Measurements from ENCODE around the gene NLRC3.
A peak's percentile ranks its signal among the peaks of the same experiment; 100 is the strongest.
"Not testable (repeated sequence)": the region's sequence is repeated elsewhere in the genome, so short reads cannot be mapped to it uniquely, and the experiment has no call there.

Gene NLRC3

DNA sequence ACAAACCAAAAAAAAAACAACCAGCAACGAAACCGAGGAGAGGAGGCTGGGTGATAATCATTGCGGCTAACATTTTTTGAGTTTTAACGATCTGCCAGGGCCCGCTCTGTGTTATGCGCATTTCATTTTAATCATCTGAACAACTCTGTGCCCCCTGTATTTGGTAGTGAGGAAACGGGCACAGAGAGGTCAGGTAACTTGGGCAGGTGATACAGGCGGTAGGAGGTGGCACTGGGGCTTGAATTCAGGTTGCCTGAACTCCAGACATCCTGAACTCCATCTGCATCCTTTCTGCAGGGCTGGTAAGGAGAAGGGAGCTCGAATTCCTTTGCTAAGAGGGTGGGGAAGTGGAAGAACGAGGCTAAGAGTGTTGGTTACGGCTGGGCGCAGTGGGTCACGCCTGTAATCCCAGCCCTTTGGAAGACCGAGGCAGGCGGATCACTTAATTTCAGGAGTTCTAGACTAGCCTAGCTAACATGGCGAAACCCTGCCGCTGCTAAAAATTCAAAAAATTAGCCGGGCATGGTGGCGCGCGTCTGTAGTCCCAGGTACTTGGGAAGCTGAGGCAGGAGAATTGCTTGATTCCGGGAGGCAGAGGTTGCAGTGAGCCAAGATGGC is 75.3 kb downstream of the NLRC3 start:
- no peak overlapping the region for H2BK120ac ChIP-seq (ENCODE audit: low read depth, low read length)
- no peak overlapping the region for H2AK5ac ChIP-seq (ENCODE audit: low read length)
- no peaks in the 10 kb centered on the region for H3K79me1 ChIP-seq (ENCODE audit: low read length)
- no peak overlapping the region for H4K5ac ChIP-seq (ENCODE audit: low read length)
- H3K4me2 ChIP-seq (ENCODE audit: low read length) = no peak overlapping the region
- H3K79me2 ChIP-seq (ENCODE audit: control insufficient read depth, insufficient read depth, low read length) = no peaks in the 10 kb centered on the region
- no peak overlapping the region for H2BK15ac ChIP-seq (replicated peaks; ENCODE audit: low read depth)
- H3K27ac ChIP-seq (ENCODE audit: low read depth, low read length) = no peak overlapping the region
- peaks cover 2% of the 10 kb centered on the region for H3K4me1 ChIP-seq (ENCODE audit: control insufficient read depth, low read depth, low read length)
- H3K27me3 ChIP-seq (ENCODE audit: insufficient read depth, low read length, poor library complexity) = no peaks in the 10 kb centered on the region
- no peak overlapping the region for H3K4ac ChIP-seq (ENCODE audit: low read depth, low read length)
- H3K56ac ChIP-seq (ENCODE audit: low read length) = peak overlapping the region; percentile 50
- H4K8ac ChIP-seq (ENCODE audit: low read depth, low read length) = no peak overlapping the region
- no peak overlapping the region for H3K4me3 ChIP-seq (ENCODE audit: low read length)
- peak overlapping the region; percentile 84 for H3K9ac ChIP-seq (ENCODE audit: low read length)
- DNase-seq = no peak
- H3K23ac ChIP-seq (ENCODE audit: low read length) = no peak overlapping the region
- WGBS (ENCODE audit: extremely low coverage, insufficient coverage, low lambda C conversion rate) = no CpG with 5 or more reads among the region's 22 CpGs
- H3K18ac ChIP-seq (ENCODE audit: low read length) = no peak overlapping the region
- H3K36me3 ChIP-seq (ENCODE audit: control insufficient read depth, insufficient read depth, low read length) = no peaks in the 10 kb centered on the region
- H2BK5ac ChIP-seq (ENCODE audit: low read length) = no peak overlapping the region

DNA sequence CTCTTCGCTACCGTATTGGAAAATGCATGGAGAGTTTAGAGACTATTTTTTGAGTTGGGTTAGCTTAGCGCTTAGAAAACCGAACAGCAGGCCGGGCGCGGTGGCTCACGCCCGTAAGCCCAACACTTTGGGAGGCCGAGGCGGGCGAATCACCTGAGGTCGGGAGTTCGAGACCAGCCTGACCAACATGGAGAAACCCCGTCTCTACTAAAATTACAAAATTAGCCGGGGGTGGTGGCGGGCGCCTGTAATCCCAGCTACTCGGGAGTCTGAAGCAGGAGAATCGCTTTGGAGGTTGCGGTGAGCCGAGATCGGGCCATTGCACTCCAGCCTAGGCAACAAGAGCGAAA is 75.8 kb downstream of the NLRC3 start:
- not testable (repeated sequence) for H3K4ac ChIP-seq (ENCODE audit: low read depth, low read length); H3K79me1 ChIP-seq (ENCODE audit: low read length); H3K36me3 ChIP-seq (ENCODE audit: control insufficient read depth, insufficient read depth, low read length); H2BK15ac ChIP-seq (replicated peaks; ENCODE audit: low read depth); H3K4me1 ChIP-seq (ENCODE audit: control insufficient read depth, low read depth, low read length); H3K23ac ChIP-seq (ENCODE audit: low read length); H2BK120ac ChIP-seq (ENCODE audit: low read depth, low read length); H3K18ac ChIP-seq (ENCODE audit: low read length); H2BK5ac ChIP-seq (ENCODE audit: low read length); H2AK5ac ChIP-seq (ENCODE audit: low read length); H4K8ac ChIP-seq (ENCODE audit: low read depth, low read length); H3K79me2 ChIP-seq (ENCODE audit: control insufficient read depth, insufficient read depth, low read length); DNase-seq; H3K27me3 ChIP-seq (ENCODE audit: insufficient read depth, low read length, poor library complexity); H4K5ac ChIP-seq (ENCODE audit: low read length)
- peak overlapping the region; percentile 89 for H3K4me2 ChIP-seq (ENCODE audit: low read length)
- peak overlapping the region; percentile 84 for H3K9ac ChIP-seq (ENCODE audit: low read length)
- no CpG with 5 or more reads among the region's 24 CpGs for WGBS (ENCODE audit: extremely low coverage, insufficient coverage, low lambda C conversion rate)
- peak overlapping the region; percentile 63 for H3K27ac ChIP-seq (ENCODE audit: low read depth, low read length)
- H3K56ac ChIP-seq (ENCODE audit: low read length) = peak overlapping the region; percentile 89
- peak overlapping the region; percentile 89 for H3K4me3 ChIP-seq (ENCODE audit: low read length)

- DNase-seq = no peak
- Histone ChIP-seq H4K8ac (ENCODE audit: low read depth, low read length) (no peak overlapping the region), H3K4me3 (ENCODE audit: low read length) (no peak overlapping the region), H3K4ac (ENCODE audit: low read depth, low read length) (no peak overlapping the region), H3K23ac (ENCODE audit: low read length) (no peak overlapping the region), H3K4me2 (ENCODE audit: low read length) (no peak overlapping the region), H3K79me2 (ENCODE audit: control insufficient read depth, insufficient read depth, low read length) (no peaks in the 10 kb centered on the region), H3K27me3 (ENCODE audit: insufficient read depth, low read length, poor library complexity) (no peaks in the 10 kb centered on the region), H3K27ac (ENCODE audit: low read depth, low read length) (no peak overlapping the region), H2AK5ac (ENCODE audit: low read length) (no peak overlapping the region), H3K4me1 (ENCODE audit: control insufficient read depth, low read depth, low read length) (peaks cover 2% of the 10 kb centered on the region), H4K5ac (ENCODE audit: low read length) (no peak overlapping the region), H2BK15ac (replicated peaks; ENCODE audit: low read depth) (no peak overlapping the region), H3K79me1 (ENCODE audit: low read length) (no peaks in the 10 kb centered on the region), H3K56ac (ENCODE audit: low read length) (no peak overlapping the region), H2BK120ac (ENCODE audit: low read depth, low read length) (no peak overlapping the region), H3K9ac (ENCODE audit: low read length) (no peak overlapping the region), H3K36me3 (ENCODE audit: control insufficient read depth, insufficient read depth, low read length) (no peaks in the 10 kb centered on the region), H3K18ac (ENCODE audit: low read length) (no peak overlapping the region), H2BK5ac (ENCODE audit: low read length) (no peak overlapping the region)
- no CpG with 5 or more reads among the region's 16 CpGs for WGBS (ENCODE audit: extremely low coverage, insufficient coverage, low lambda C conversion rate)
Observed at GRCh38 chr16:3498988-3499387, 78.2 kb downstream of the NLRC3 start.

- no peak for DNase-seq
- H4K8ac ChIP-seq (ENCODE audit: low read depth, low read length) = no peak overlapping the region
- no peak overlapping the region for H3K4me2 ChIP-seq (ENCODE audit: low read length)
- no peak overlapping the region for H2BK15ac ChIP-seq (replicated peaks; ENCODE audit: low read depth)
- peaks cover 2% of the 10 kb centered on the region for H3K4me1 ChIP-seq (ENCODE audit: control insufficient read depth, low read depth, low read length)
- no peaks in the 10 kb centered on the region for H3K36me3 ChIP-seq (ENCODE audit: control insufficient read depth, insufficient read depth, low read length)
- H3K27me3 ChIP-seq (ENCODE audit: insufficient read depth, low read length, poor library complexity) = no peaks in the 10 kb centered on the region
- WGBS (ENCODE audit: extremely low coverage, insufficient coverage, low lambda C conversion rate) = no CpG with 5 or more reads among the region's 4 CpGs
- H3K56ac ChIP-seq (ENCODE audit: low read length) = no peak overlapping the region
- no peaks in the 10 kb centered on the region for H3K79me2 ChIP-seq (ENCODE audit: control insufficient read depth, insufficient read depth, low read length)
- no peak overlapping the region for H3K23ac ChIP-seq (ENCODE audit: low read length)
- no peak overlapping the region for H2AK5ac ChIP-seq (ENCODE audit: low read length)
- H3K27ac ChIP-seq (ENCODE audit: low read depth, low read length) = no peak overlapping the region
- H3K79me1 ChIP-seq (ENCODE audit: low read length) = no peaks in the 10 kb centered on the region
- no peak overlapping the region for H3K4me3 ChIP-seq (ENCODE audit: low read length)
- no peak overlapping the region for H3K4ac ChIP-seq (ENCODE audit: low read depth, low read length)
- no peak overlapping the region for H4K5ac ChIP-seq (ENCODE audit: low read length)
- H2BK5ac ChIP-seq (ENCODE audit: low read length) = no peak overlapping the region
- no peak overlapping the region for H3K9ac ChIP-seq (ENCODE audit: low read length)
- no peak overlapping the region for H3K18ac ChIP-seq (ENCODE audit: low read length)
- no peak overlapping the region for H2BK120ac ChIP-seq (ENCODE audit: low read depth, low read length)
Observed at GRCh38 chr16:3497771-3498170, 79.4 kb downstream of the NLRC3 start.

DNA sequence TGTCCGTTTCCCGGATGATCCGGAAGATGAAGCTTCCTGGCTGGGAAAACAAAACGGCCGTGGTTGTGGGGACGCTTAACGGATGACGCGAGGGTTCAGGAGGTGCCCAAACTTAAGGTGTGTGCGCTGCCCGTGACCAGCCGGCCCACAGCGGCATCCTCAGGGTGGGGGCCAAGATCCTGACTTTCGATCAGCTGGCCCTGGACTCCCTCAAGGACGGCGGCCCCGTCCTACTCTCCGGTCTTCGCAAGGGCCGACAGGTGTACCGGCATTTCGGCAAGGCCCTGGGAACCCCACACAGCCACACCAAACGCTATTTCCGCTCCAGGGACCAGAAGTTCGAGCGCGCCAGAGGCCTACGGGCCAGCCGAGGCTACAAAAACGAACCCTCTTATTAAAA is 80.8 kb downstream of the NLRC3 start:
- no peak overlapping the region for H3K9ac ChIP-seq (ENCODE audit: low read length)

GRCh38 chr16:3495176-3495575 is 82.0 kb downstream of the NLRC3 start, which contains the start of gene C16orf90:
Gene C16orf90 (minus strand): TSS chr16:3495489. CDS start chr16:3495421, 68 bp downstream.
- Histone ChIP-seq H3K18ac (ENCODE audit: low read length) (no peak within 1 kb of the TSS), H4K8ac (ENCODE audit: low read depth, low read length) (no peak within 1 kb of the TSS), H3K4ac (ENCODE audit: low read depth, low read length) (no peak within 1 kb of the TSS), H3K27ac (ENCODE audit: low read depth, low read length) (no peak within 1 kb of the TSS), H3K4me3 (ENCODE audit: low read length) (no peak within 1 kb of the TSS), H3K4me2 (ENCODE audit: low read length) (no peak within 1 kb of the TSS), H3K56ac (ENCODE audit: low read length) (no peak within 1 kb of the TSS), H2AK5ac (ENCODE audit: low read length) (no peak within 1 kb of the TSS), H3K4me1 (ENCODE audit: control insufficient read depth, low read depth, low read length) (no peaks in the 10 kb centered on the region), H2BK120ac (ENCODE audit: low read depth, low read length) (no peak within 1 kb of the TSS), H3K9ac (ENCODE audit: low read length) (no peak within 1 kb of the TSS), H2BK15ac (replicated peaks; ENCODE audit: low read depth) (no peak within 1 kb of the TSS), H4K5ac (ENCODE audit: low read length) (no peak within 1 kb of the TSS), H3K27me3 (ENCODE audit: insufficient read depth, low read length, poor library complexity) (no peaks in the 10 kb centered on the region), H3K36me3 (ENCODE audit: control insufficient read depth, insufficient read depth, low read length) (no peaks in the 10 kb centered on the region), H3K79me1 (ENCODE audit: low read length) (no peaks in the 10 kb centered on the region), H3K23ac (ENCODE audit: low read length) (no peak within 1 kb of the TSS), H3K79me2 (ENCODE audit: control insufficient read depth, insufficient read depth, low read length) (no peaks in the 10 kb centered on the region), H2BK5ac (ENCODE audit: low read length) (no peak within 1 kb of the TSS)
- no peak for DNase-seq
- no CpG with 5 or more reads among the region's 3 CpGs for WGBS (ENCODE audit: extremely low coverage, insufficient coverage, low lambda C conversion rate)

More for the DNA sequence above, 80.8 kb downstream of the NLRC3 start:
- Histone ChIP-seq H3K79me2 (ENCODE audit: control insufficient read depth, insufficient read depth, low read length) (no peaks in the 10 kb centered on the region), H3K27ac (ENCODE audit: low read depth, low read length) (no peak overlapping the region), H3K56ac (ENCODE audit: low read length) (no peak overlapping the region), H3K4ac (ENCODE audit: low read depth, low read length) (no peak overlapping the region), H2BK120ac (ENCODE audit: low read depth, low read length) (no peak overlapping the region), H4K8ac (ENCODE audit: low read depth, low read length) (no peak overlapping the region), H4K5ac (ENCODE audit: low read length) (no peak overlapping the region), H2AK5ac (ENCODE audit: low read length) (no peak overlapping the region), H3K79me1 (ENCODE audit: low read length) (no peaks in the 10 kb centered on the region), H2BK15ac (replicated peaks; ENCODE audit: low read depth) (no peak overlapping the region), H3K18ac (ENCODE audit: low read length) (no peak overlapping the region), H3K27me3 (ENCODE audit: insufficient read depth, low read length, poor library complexity) (no peaks in the 10 kb centered on the region), H3K4me2 (ENCODE audit: low read length) (no peak overlapping the region), H3K4me3 (ENCODE audit: low read length) (no peak overlapping the region), H2BK5ac (ENCODE audit: low read length) (no peak overlapping the region), H3K4me1 (ENCODE audit: control insufficient read depth, low read depth, low read length) (no peaks in the 10 kb centered on the region), H3K23ac (ENCODE audit: low read length) (no peak overlapping the region), H3K36me3 (ENCODE audit: control insufficient read depth, insufficient read depth, low read length) (no peaks in the 10 kb centered on the region)
- no CpG with 5 or more reads among the region's 30 CpGs for WGBS (ENCODE audit: extremely low coverage, insufficient coverage, low lambda C conversion rate)
- DNase-seq = no peak
